Lung (tissue), 12 donors: ENCODE results near the gene GBA3. TPM values are rescaled to one million over a fixed set of nuclear protein-coding genes. Genes with fewer than 3 reads are reported as not detected.

Experiments used
- ATAC-seq: fragments of 200-7000 bp; cut with Tn5 transposase; one replicate; pipeline ENCODE4 v1.9.1; 2020; ENCODE audit warnings: moderate number of reproducible peaks; ENCODE audit not compliant: insufficient read depth, low FRiP score
- DNase-seq, 3 donors: peaks; one replicate each; pipeline ENCODE4 v3.0.0-alpha.2; 2013 to 2017
- H3K27ac ChIP-seq, 2 donors: one replicate each; pipeline ENCODE4 v1.5.1; 2013; ENCODE audit warnings: mild to moderate bottlenecking in 2 of 2, moderate library complexity in 2 of 2, control low read depth in 1 of 2, inconsistent platforms in 1 of 2, low read depth in 1 of 2, low read length in 1 of 2
- H3K27me3 ChIP-seq, 3 donors: one replicate each; pipeline ENCODE4 v1.5.1; 2013; ENCODE audit warnings: low read length in 2 of 3; ENCODE audit not compliant: control insufficient read depth in 3 of 3, insufficient read depth in 3 of 3
- H3K36me3 ChIP-seq, 4 donors: one replicate each; pipeline ENCODE4 v1.5.1; 2013; ENCODE audit warnings: low read length in 4 of 4, mild to moderate bottlenecking in 1 of 4, moderate library complexity in 1 of 4; ENCODE audit not compliant: control insufficient read depth in 4 of 4, insufficient read depth in 4 of 4
- H3K4me1 ChIP-seq, 5 donors: one replicate each; pipeline ENCODE4 v1.5.1; 2013; ENCODE audit warnings: low read length in 5 of 5, mild to moderate bottlenecking in 2 of 5, moderate library complexity in 1 of 5; ENCODE audit not compliant: control insufficient read depth in 5 of 5, insufficient read depth in 5 of 5
- H3K4me3 ChIP-seq: one replicate; pipeline ENCODE4 v1.5.1; 2013; ENCODE audit warnings: mild to moderate bottlenecking, control low read depth, moderate library complexity
- H3K9ac ChIP-seq, 2 donors: one replicate each; pipeline ENCODE4 v1.5.1; 2013; ENCODE audit warnings: low read length in 2 of 2, control low read depth in 1 of 2; ENCODE audit not compliant: insufficient read depth in 1 of 2
- H3K9me3 ChIP-seq, 4 donors: one replicate each; pipeline ENCODE4 v1.5.1; 2013; ENCODE audit warnings: low read length in 3 of 4, mild to moderate bottlenecking in 1 of 4, moderate library complexity in 1 of 4; ENCODE audit not compliant: control insufficient read depth in 4 of 4, insufficient read depth in 3 of 4
- WGBS, 2 donors: extraction: QIAGEN DNeasy Blood & Tissue Kit; methylation state at CpG; one replicate each; pipeline ENCODE4 v1.1.7; 2013; 5-methylcytosine and 5-hydroxymethylcytosine counted together
- polyA plus RNA-seq, 2 donors: library from polyadenylated mRNA; stranded (reverse); fragments of 200-250 nt; gene quantifications; one replicate each; pipeline ENCODE4 v1.2.1, GENCODE V29; 2013
- total RNA-seq, 2 donors: library from RNA; depleted of rRNA in 1 of 2; stranded (reverse); fragments of >200 nt in 1 of 2; gene quantifications; one replicate each; pipeline ENCODE4 v1.2.1, GENCODE V29; 2014 to 2021
- TF ChIP-seq, protein P1 (sequence below): IDR thresholded peaks from 2 replicates; pipeline ENCODE4 v1.5.1; 2012; ENCODE audit warnings: mild to moderate bottlenecking; ENCODE audit errors: control extremely low read depth, extremely low read depth
- donor health status: control.
- donor health status: control.
- donor health status: Bipolar disorder and iron deficiency.
- donor health status: healthy.
- donor health status: DM: yes; HTN: yes; CAD: no.

GBA3 gene
- total and polyA plus RNA-seq, 4 donors, result 0.23 to 0.34 (median 0.31) TPM; not detected in 1

DNA sequence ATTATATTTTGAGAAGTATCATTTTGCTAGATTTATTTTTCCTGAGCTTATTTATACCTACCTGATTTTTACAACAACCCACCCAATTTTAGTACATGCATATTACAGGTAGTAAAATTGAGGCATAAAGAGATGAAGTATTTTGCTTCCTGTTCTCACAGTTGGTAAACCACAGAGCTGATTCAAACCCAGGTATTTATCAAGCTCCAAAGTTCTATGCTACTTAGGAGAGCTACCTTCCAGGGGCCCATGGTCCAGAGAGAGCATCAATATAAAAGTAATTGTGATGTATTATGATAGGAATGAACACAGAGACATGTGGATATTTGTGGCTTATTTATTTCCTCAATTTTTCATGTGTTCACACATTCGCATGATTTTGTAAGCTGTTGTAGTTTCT, 20.2 kb upstream of the GBA3 start:
- TF ChIP-seq, protein P1, sequence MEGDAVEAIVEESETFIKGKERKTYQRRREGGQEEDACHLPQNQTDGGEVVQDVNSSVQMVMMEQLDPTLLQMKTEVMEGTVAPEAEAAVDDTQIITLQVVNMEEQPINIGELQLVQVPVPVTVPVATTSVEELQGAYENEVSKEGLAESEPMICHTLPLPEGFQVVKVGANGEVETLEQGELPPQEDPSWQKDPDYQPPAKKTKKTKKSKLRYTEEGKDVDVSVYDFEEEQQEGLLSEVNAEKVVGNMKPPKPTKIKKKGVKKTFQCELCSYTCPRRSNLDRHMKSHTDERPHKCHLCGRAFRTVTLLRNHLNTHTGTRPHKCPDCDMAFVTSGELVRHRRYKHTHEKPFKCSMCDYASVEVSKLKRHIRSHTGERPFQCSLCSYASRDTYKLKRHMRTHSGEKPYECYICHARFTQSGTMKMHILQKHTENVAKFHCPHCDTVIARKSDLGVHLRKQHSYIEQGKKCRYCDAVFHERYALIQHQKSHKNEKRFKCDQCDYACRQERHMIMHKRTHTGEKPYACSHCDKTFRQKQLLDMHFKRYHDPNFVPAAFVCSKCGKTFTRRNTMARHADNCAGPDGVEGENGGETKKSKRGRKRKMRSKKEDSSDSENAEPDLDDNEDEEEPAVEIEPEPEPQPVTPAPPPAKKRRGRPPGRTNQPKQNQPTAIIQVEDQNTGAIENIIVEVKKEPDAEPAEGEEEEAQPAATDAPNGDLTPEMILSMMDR, result no peak
- no peak for DNase-seq
- 49 to 65% methylated on average over 1 of the region's 1 CpG for WGBS, 2 donors

DNA sequence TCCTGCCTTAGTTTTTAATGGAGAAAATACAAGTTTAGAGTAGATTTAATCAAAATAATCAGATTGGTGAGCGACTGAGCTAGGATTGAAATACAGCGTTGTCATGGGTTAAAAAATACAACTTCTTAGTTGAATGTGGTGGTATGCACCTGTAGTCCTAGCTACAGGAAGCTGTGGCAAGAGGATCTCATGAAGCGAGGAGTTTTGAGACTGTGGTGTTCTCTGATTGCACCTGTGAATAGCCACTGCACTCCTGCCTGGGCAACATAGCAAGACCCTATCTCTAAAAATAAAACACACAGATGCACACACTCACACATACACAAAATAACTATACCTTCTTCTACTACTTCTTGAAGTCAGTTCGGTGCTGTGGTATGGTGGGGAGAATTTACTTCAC, 19.8 kb upstream of the GBA3 start:
- H3K27ac ChIP-seq, result no peak overlapping the region

More for the DNA sequence above, 20.2 kb upstream of the GBA3 start:
- ATAC-seq, result no peak
- H3K4me1 ChIP-seq, result peaks cover 0 to 9% (median 0%) of the 10 kb centered on the region in 5 donors
- H3K27ac ChIP-seq, result no peak overlapping the region
- no peak overlapping the region for H3K4me3 ChIP-seq
- no peaks in the 10 kb centered on the region for H3K36me3 ChIP-seq
- no peaks in the 10 kb centered on the region for H3K9me3 ChIP-seq
- H3K9ac ChIP-seq, result no peak overlapping the region
- no peaks in the 10 kb centered on the region for H3K27me3 ChIP-seq

DNA sequence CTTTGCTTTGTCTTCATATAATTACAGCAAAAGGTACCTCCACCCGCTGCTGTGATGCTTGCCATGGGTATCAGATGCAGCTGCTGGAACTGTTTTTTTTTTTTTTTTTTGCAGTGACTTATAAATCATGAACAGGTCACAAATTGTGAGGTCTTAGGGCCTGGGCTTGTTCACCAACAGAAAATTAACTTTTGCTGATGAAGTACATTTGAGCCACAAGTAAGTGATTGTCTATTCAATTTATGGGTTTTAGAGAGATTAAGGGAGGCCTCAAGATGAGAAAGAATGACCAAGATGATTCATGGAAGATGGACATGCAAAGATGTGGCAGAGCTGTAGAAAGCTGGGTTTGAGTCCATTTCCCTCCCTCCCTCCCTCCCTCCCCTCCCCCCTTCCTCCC, 18.0 kb upstream of the GBA3 start:
- peaks cover 0 to 4% (median 0%) of the 10 kb centered on the region in 5 donors for H3K4me1 ChIP-seq
- 88 to 95% methylated on average over 1 of the region's 1 CpG for WGBS, 2 donors
- no peak for ATAC-seq

More for the DNA sequence above, 19.8 kb upstream of the GBA3 start:
- no peak overlapping the region for H3K4me3 ChIP-seq
- H3K9me3 ChIP-seq, result no peaks in the 10 kb centered on the region
- no peaks in the 10 kb centered on the region for H3K27me3 ChIP-seq
- H3K9ac ChIP-seq, result no peak overlapping the region
- no peaks in the 10 kb centered on the region for H3K36me3 ChIP-seq
- no peak for ATAC-seq
- H3K4me1 ChIP-seq, result peaks cover 0 to 9% (median 0%) of the 10 kb centered on the region in 5 donors
- WGBS, 2 donors, result 73 to 88% methylated on average over 4 of the region's 4 CpGs
- DNase-seq, result no peak
- TF ChIP-seq, protein P1, result no peak

More for the DNA sequence above, 18.0 kb upstream of the GBA3 start:
- Histone ChIP-seq H3K9ac (no peak overlapping the region), H3K27ac (no peak overlapping the region), H3K9me3 (no peaks in the 10 kb centered on the region), H3K4me3 (no peak overlapping the region), H3K27me3 (no peaks in the 10 kb centered on the region), H3K36me3 (no peaks in the 10 kb centered on the region)
- no peak for DNase-seq
- TF ChIP-seq, protein P1, result no peak
